Nasal cavity respiratory epithelium epithelial cell of viscerocranial mucosa (primary cell): ENCODE data around the gene RABGGTA. TPM values are rescaled to one million over a fixed set of nuclear protein-coding genes. Genes with fewer than 3 reads are reported as not detected.

ENCODE experiments used
- total RNA-seq: library from RNA; depleted of rRNA; stranded (reverse); fragments of >200 nt; gene quantifications from 2 replicates; pipeline ENCODE4 v1.2.3, GENCODE V29; 2014

RABGGTA gene
- total RNA-seq, result 46.8 and 54.6 TPM in 2 replicates

GRCh38 chr14:24271134-24271833 lies at the start of gene RABGGTA:
RABGGTA (minus strand) TSS chr14:24271597; CDS start chr14:24271115, 482 bp downstream.

GRCh38 chr14:24310646-24311604 lies 39.5 kb upstream of the RABGGTA start, which contains the start of gene LTB4R:
LTB4R (plus strand) TSS chr14:24311502; CDS start chr14:24315652, 4,150 bp downstream.

GRCh38 chr14:24309538-24310264 lies 38.3 kb upstream of the RABGGTA start, which contains the start of gene LTB4R2:
LTB4R2 (plus strand) TSS chr14:24310140; CDS start chr14:24310665, 525 bp downstream.

GRCh38 chr14:24307575-24308341 lies 36.4 kb upstream of the RABGGTA start, which contains the start of gene CIDEB:
CIDEB (minus strand) TSS chr14:24307977; CDS start chr14:24307858, 119 bp downstream.

GRCh38 chr14:24299255-24300191 lies 28.1 kb upstream of the RABGGTA start, which contains the start of the genes DHRS1 and NOP9:
DHRS1 (minus strand) TSS chr14:24299780; CDS start chr14:24299106, 674 bp downstream.
NOP9 (plus strand) TSS chr14:24299850; CDS start chr14:24299955, 105 bp downstream.

GRCh38 chr14:24262821-24263733 lies 8.3 kb downstream of the RABGGTA start, which contains the start of gene TGM1:
TGM1 (minus strand) TSS chr14:24263177; CDS start chr14:24262352, 825 bp downstream.

GRCh38 chr14:24232645-24233537 lies 38.5 kb downstream of the RABGGTA start, which contains the start of gene GMPR2:
GMPR2 (plus strand) TSS chr14:24232929; CDS start chr14:24233254, 325 bp downstream.

GRCh38 chr14:24232121-24232644 lies 39.2 kb downstream of the RABGGTA start, which contains the start of gene NEDD8:
NEDD8 (minus strand) TSS chr14:24232367; CDS start chr14:24232267, 100 bp downstream.

Other genes starting within 250 kb of the RABGGTA start
- gene CARMIL3, start 219.6 kb downstream of the RABGGTA start, total RNA-seq, result 0.34 and 0.50 TPM in 2 replicates
- gene CPNE6, start 200.0 kb downstream of the RABGGTA start, total RNA-seq, result not detected in 2 replicates
- 137 and 156 TPM in 2 replicates for gene PCK2, start 177.3 kb downstream of the RABGGTA start, total RNA-seq
- 71.3 and 93.3 TPM in 2 replicates for gene DCAF11, start 156.8 kb downstream of the RABGGTA start, total RNA-seq
- gene NRL, start 156.6 kb downstream of the RABGGTA start, total RNA-seq, result 1.1 and 1.7 TPM in 2 replicates
- 0.28 and 0.34 TPM in 2 replicates for gene FITM1, start 140.9 kb downstream of the RABGGTA start, total RNA-seq
- 87.5 and 111 TPM in 2 replicates for gene PSME1, start 135.4 kb downstream of the RABGGTA start, total RNA-seq
- 9.5 and 15.7 TPM in 2 replicates for gene EMC9, start 130.0 kb downstream of the RABGGTA start, total RNA-seq
- 39.0 and 51.0 TPM in 2 replicates for gene PSME2, start 125.0 kb downstream of the RABGGTA start, total RNA-seq
- 33.7 and 37.6 TPM in 2 replicates for gene RNF31, start 124.1 kb downstream of the RABGGTA start, total RNA-seq
- 36.1 and 47.5 TPM in 2 replicates for gene IRF9, start 110.3 kb downstream of the RABGGTA start, total RNA-seq
- 1.4 and 1.9 TPM in 2 replicates for gene REC8, start 99.5 kb downstream of the RABGGTA start, total RNA-seq
- 51.8 and 54.3 TPM in 2 replicates for gene IPO4, start 82.8 kb downstream of the RABGGTA start, total RNA-seq
- 54.3 and 65.7 TPM in 2 replicates for gene TM9SF1, start 76.2 kb downstream of the RABGGTA start, total RNA-seq
- gene TSSK4, start 65.9 kb downstream of the RABGGTA start, total RNA-seq, result 0.07 TPM in 1 of 2 replicates, not detected in the other
- 48.9 and 52.4 TPM in 2 replicates for gene CHMP4A, start 58.1 kb downstream of the RABGGTA start, total RNA-seq
- 4.6 and 12.3 TPM in 2 replicates for gene MDP1, start 55.5 kb downstream of the RABGGTA start, total RNA-seq
- gene NEDD8, start 39.2 kb downstream of the RABGGTA start, total RNA-seq, result 127 and 135 TPM in 2 replicates
- 72.0 and 80.0 TPM in 2 replicates for gene GMPR2, start 38.7 kb downstream of the RABGGTA start, total RNA-seq
- gene TINF2, start 29.0 kb downstream of the RABGGTA start, total RNA-seq, result 57.8 and 143 TPM in 2 replicates
- gene TGM1, start 8.4 kb downstream of the RABGGTA start, total RNA-seq, result 87.8 and 123 TPM in 2 replicates
- 19.8 and 27.9 TPM in 2 replicates for gene DHRS1, start 28.2 kb upstream of the RABGGTA start, total RNA-seq
- 34.2 and 36.0 TPM in 2 replicates for gene NOP9, start 28.3 kb upstream of the RABGGTA start, total RNA-seq
- gene CIDEB, start 36.4 kb upstream of the RABGGTA start, total RNA-seq, result 1.0 and 2.8 TPM in 2 replicates
- gene LTB4R2, start 38.5 kb upstream of the RABGGTA start, total RNA-seq, result 9.6 and 39.9 TPM in 2 replicates
- 5.5 and 20.0 TPM in 2 replicates for gene LTB4R, start 39.9 kb upstream of the RABGGTA start, total RNA-seq
- 0.85 and 1.0 TPM in 2 replicates for gene ADCY4, start 63.5 kb upstream of the RABGGTA start, total RNA-seq
- gene RIPK3, start 68.4 kb upstream of the RABGGTA start, total RNA-seq, result 1.4 and 4.6 TPM in 2 replicates
- 3.4 and 9.5 TPM in 2 replicates for gene NFATC4, start 96.6 kb upstream of the RABGGTA start, total RNA-seq
- 2.4 and 23.3 TPM in 2 replicates for gene NYNRIN, start 127.4 kb upstream of the RABGGTA start, total RNA-seq
- gene CBLN3, start 158.1 kb upstream of the RABGGTA start, total RNA-seq, result 0.34 and 2.5 TPM in 2 replicates
- 134 and 140 TPM in 2 replicates for gene KHNYN, start 158.4 kb upstream of the RABGGTA start, total RNA-seq
- gene SDR39U1, start 171.2 kb upstream of the RABGGTA start, total RNA-seq, result 8.0 and 14.4 TPM in 2 replicates
- not detected in 2 replicates for gene CMA1, start 236.7 kb upstream of the RABGGTA start, total RNA-seq